Activated naive CD4-positive, alpha-beta T cell treated with anti-CD3 and anti-CD28 coated beads, Interleukin-2, amount 50 U/mL, for 72 hours (primary cell): ENCODE results near the gene HSCB. TPM values are rescaled to one million over a fixed set of nuclear protein-coding genes. Genes with fewer than 3 reads are reported as not detected.
"Not testable (repeated sequence)": the region's sequence is repeated elsewhere in the genome, so short reads cannot be mapped to it uniquely, and the experiment has no call there.

Experiments used
- ATAC-seq, 2 donors: fragments of 150-1000 bp; cut with Tn5 transposase; 2 replicates each; pipeline ENCODE4 v1.10.0; 2021; ENCODE audit warnings: mild to moderate bottlenecking in 2 of 2, moderate library complexity in 2 of 2
- DNase-seq, 2 donors: peaks; one replicate each; pipeline ENCODE4 v3.0.0; 2021 to 2022; ENCODE audit warnings: low spot score in 2 of 2
- H3K27ac Mint-ChIP-seq, 2 donors: one replicate each; pipeline ENCODE4 v1.8.0; 2022; ENCODE audit warnings: mild to moderate bottlenecking in 2 of 2, mixed read lengths in 2 of 2
- H3K36me3 Mint-ChIP-seq, 2 donors: one replicate each; pipeline ENCODE4 v1.8.0; 2022; ENCODE audit warnings: mixed read lengths in 2 of 2
- H3K9me3 Mint-ChIP-seq, 2 donors: one replicate each; pipeline ENCODE4 v1.8.0; 2022; ENCODE audit warnings: mixed read lengths in 2 of 2
- total RNA-seq, 2 donors: library from RNA; stranded (reverse); gene quantifications; one replicate each; pipeline ENCODE4 v1.2.3, GENCODE V29; 2022

Gene HSCB, protein sequence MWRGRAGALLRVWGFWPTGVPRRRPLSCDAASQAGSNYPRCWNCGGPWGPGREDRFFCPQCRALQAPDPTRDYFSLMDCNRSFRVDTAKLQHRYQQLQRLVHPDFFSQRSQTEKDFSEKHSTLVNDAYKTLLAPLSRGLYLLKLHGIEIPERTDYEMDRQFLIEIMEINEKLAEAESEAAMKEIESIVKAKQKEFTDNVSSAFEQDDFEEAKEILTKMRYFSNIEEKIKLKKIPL
- total RNA-seq, result 10 to 100 TPM; 19.6 to 20.4 TPM

DNA sequence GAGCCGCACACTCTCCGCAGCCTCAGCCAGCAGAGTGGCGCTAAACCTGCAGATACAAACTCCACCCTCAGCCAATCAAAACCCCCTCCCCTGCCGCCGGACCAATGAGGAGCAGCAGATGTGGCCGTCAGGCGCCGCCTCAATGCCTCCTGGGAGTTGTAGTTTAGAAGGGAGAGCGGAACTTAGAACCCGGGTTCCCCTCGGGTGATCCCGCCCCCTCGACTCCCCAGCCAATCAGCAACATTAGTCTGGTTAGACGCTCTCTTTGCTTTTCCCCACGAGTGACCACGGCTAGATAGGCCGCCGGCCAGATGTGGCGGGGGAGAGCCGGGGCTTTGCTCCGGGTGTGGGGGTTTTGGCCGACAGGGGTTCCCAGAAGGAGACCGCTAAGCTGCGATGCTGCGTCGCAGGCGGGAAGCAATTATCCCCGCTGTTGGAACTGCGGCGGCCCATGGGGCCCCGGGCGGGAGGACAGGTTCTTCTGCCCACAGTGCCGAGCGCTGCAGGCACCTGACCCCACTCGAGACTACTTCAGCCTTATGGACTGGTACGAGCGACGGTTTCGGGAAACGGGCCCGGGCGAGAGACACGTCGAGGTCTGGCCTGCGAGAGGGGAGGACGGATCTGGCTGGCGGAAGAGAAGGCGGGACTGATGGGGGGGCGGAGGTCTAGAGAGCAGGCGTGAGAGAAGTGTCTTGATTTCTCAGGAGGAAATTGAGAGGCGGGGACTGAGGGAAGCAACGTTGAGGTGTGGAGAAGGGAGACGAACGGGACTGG is at the start of gene HSCB, which contains the start of gene CHEK2:
HSCB (plus strand) TSS at position 255 of the 777 bp plus-strand sequence; CDS start at position 312, 57 bp downstream.
CHEK2 (minus strand) TSS at position 36 of the 777 bp plus-strand sequence. CDS start 7,099 bp downstream, outside the sequence.
- Mint-ChIP-seq H3K27ac (peak within 1 kb of the TSS; percentile 85 to 97), H3K9me3 (no peaks in the 10 kb centered on the region), H3K36me3 (peaks cover 0 to 18% of the 10 kb centered on the region in 2 donors)
- DNase-seq (peak; percentile 94 to 99), ATAC-seq (peak; percentile 92 to 96)

GRCh38 chr22:28693041-28693760 is 48.6 kb upstream of the HSCB start:
- H3K27ac Mint-ChIP-seq, DNase-seq, ATAC-seq, H3K9me3 Mint-ChIP-seq: not testable (repeated sequence)
- peaks cover 16 to 23% of the 10 kb centered on the region in 2 donors for H3K36me3 Mint-ChIP-seq

DNA sequence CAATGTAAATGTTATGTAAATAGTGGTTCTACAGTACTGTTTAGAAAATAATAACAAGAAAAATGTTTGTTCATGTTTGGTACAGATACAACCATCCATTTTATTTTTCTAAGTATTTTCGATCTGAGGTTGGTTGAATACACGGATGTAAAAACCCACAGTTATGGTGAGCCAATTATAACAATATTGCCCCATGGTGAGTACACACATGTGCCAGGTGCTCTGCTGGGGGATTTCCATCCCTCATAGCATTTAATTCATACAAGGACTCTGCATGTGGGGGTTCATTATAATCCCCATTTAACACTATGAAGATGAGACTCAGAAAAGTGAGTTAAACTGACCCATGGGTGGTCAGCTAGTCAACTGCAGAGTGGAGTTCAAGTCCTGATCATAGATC is 38.9 kb upstream of the HSCB start:
- Mint-ChIP-seq H3K36me3 (peaks cover 10 to 19% of the 10 kb centered on the region in 2 donors), H3K9me3 (no peaks in the 10 kb centered on the region), H3K27ac (no peak overlapping the region)
- DNase-seq (no peak), ATAC-seq (no peak)

DNA sequence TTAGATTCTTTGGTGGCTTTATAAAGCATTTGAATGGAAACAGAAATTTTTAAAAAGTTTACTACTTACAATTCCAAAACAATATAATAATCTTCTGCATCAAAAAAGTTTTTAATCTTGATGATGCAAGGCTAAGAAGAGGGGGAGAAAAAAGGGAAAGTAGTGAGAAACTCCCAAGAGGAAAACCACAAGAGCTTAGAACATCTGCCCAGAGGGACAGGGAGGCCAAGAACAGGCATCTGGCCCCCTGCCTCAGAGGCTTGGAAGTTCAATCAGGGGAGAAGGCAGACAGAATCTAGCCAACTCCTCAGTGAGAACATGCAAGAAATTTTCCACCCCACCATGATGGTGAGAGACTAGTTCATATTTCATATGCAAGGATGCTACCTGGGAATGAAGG is 38.4 kb upstream of the HSCB start:
- Mint-ChIP-seq H3K27ac (no peak overlapping the region), H3K9me3 (no peaks in the 10 kb centered on the region), H3K36me3 (peaks cover 13 to 23% of the 10 kb centered on the region in 2 donors)
- no peak for DNase-seq
- no peak for ATAC-seq

GRCh38 chr22:28706845-28707244 is 35.0 kb upstream of the HSCB start:
- no peaks in the 10 kb centered on the region for H3K9me3 Mint-ChIP-seq
- H3K27ac Mint-ChIP-seq, result no peak overlapping the region
- DNase-seq (no peak), ATAC-seq (no peak)
- H3K36me3 Mint-ChIP-seq, result peaks cover 8 to 21% of the 10 kb centered on the region in 2 donors

DNA sequence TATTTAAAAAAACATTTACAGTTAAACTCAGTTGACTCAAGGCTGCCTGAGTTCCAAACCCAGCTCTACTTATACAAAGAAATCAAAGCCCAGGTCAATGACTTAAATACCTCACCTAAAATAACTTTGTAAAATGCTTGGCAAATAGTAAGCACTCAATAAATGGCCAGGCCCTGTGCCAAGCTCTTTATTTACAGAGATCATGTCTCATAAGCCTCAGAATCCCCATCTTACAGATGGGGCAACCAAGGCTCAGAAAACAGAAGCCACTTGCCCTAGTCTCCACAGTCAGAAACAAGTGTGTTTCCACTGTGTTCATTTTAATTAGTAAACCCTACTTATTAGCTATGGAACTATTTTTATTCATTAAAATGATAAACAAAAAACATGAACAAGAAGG is 31.7 kb upstream of the HSCB start:
- ATAC-seq (no peak), DNase-seq (no peak)
- Mint-ChIP-seq H3K9me3 (no peaks in the 10 kb centered on the region), H3K36me3 (peaks cover 5 to 36% of the 10 kb centered on the region in 2 donors), H3K27ac (no peak overlapping the region)

- ATAC-seq (no peak), DNase-seq (no peak)
- no peak overlapping the region for H3K27ac Mint-ChIP-seq
- H3K9me3 Mint-ChIP-seq, result no peaks in the 10 kb centered on the region
- peaks cover 5 to 36% of the 10 kb centered on the region in 2 donors for H3K36me3 Mint-ChIP-seq
Observed at GRCh38 chr22:28710576-28711191, 31.2 kb upstream of the HSCB start.

- peaks cover 5 to 36% of the 10 kb centered on the region in 2 donors for H3K36me3 Mint-ChIP-seq
Observed at GRCh38 chr22:28711341-28711740, 30.5 kb upstream of the HSCB start.

DNA sequence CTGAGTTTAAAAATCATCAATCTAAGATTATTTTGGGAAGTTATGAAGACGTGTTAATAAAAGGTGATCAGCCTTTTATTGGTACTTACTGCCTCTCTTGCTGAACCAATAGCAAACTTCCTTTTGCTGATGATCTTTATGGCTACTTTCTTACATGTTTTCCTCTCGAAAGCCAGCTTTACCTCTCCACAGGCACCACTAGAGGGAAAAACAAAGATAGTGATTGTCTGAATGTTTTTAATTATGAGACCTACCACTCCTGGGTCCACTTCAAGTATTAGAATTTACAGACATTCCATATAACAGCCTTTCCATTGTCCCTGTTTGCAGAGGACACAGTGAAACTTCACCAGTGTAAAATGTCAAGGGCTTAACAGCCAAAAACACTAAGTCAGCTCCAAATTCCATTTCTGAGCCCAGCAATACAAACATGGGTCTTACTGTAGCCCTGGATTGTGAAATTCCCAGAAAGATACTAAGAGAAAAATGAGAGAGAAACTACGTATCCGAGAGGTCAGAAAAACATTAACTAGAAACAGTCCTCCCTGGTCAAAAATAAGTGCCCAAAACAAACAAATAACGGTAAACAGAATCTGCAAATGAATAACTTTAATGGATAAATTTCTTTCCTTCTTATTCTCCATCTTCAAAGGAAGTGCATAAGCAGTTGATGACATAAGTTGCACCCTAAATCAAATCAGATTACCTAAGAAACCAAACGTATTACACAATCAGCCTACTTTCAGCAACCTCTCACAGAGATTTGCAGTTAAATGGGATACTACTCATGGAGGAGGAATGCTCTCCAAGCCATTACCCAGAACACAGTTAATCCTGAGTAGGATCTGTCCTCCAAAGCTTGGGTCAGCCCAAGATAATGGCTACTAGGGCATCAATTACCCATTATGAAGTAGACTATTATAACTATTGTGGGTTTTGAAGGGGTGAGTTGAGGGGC is 29.7 kb upstream of the HSCB start:
- no peak for ATAC-seq
- Mint-ChIP-seq H3K27ac (no peak overlapping the region), H3K36me3 (peaks cover 5 to 32% of the 10 kb centered on the region in 2 donors), H3K9me3 (no peaks in the 10 kb centered on the region)
- no peak for DNase-seq

More at GRCh38 chr22:28711341-28711740, 30.5 kb upstream of the HSCB start:
- DNase-seq (no peak), ATAC-seq (no peak)
- no peaks in the 10 kb centered on the region for H3K9me3 Mint-ChIP-seq
- no peak overlapping the region for H3K27ac Mint-ChIP-seq

DNA sequence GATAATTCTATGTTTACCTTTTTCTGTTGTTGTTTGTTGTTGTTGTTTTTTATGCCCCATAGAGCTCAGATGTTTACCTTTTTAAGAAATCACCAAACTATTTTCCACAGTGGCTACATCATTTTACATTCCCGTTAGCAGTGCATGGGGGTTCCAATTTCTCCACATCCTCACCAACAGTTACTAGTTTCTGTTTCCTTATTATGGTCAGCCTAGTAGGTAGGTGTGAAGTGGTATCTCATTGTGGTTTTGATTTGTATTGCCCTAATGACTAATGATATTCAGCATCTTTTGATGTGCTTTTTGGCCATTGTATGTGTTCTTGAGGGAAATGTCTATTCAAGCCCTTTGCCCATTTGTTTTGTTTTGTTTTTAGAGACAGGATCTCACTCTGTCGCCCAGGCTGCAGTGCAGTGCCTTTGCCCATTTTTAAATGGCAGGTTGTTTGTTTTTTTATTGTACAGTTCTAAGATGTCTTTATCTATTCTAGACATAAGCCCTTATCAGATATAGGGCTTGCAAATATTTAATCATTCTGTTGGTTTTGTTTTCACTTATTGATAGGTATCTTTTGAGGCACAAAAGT is 27.7 kb upstream of the HSCB start:
- DNase-seq (no peak), ATAC-seq (peak; percentile 64 to 87)
- Mint-ChIP-seq H3K36me3 (peaks cover 0 to 22% of the 10 kb centered on the region in 2 donors), H3K9me3 (no peaks in the 10 kb centered on the region), H3K27ac (no peak overlapping the region)

DNA sequence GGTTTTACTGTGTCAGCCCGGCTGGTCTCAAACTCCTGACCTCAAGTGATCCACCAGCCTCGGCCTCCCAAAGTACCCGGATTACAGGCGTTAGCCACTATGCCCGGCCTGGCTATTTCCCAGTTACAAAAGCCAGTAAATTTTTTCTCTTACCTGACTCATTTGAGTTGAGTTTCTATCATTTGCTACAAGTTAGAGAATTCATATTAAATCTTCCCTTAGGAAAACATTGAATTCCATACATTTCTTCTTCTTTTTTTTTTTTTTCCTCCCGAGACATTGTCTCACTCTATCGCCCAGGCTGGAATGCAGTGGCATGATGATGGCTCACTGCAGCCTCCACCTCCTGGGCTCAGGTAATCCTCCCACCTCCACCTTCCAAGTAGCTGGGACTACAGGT is 26.2 kb upstream of the HSCB start:
- no peaks in the 10 kb centered on the region for H3K9me3 Mint-ChIP-seq
- ATAC-seq (no peak), DNase-seq (no peak)
- no peak overlapping the region for H3K27ac Mint-ChIP-seq
- H3K36me3 Mint-ChIP-seq, result peaks cover 0 to 21% of the 10 kb centered on the region in 2 donors

DNA sequence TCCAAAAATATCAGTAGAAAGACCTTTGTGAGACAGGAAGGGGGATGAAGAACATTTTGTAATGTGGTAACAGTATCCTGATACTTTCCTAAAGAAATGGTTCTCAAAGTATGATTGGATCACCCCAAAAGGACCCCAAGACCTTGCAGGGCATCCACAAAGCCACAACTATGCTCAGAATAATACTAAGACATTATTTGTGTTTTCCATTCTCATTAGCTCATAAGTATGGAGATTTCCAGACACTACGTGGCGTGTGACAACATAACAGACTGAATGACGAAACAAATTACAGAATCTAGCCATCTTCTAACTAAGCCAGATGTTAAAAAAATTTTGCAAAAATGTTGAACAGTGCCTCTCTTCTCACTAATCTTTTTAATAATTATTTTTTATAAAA is 25.2 kb upstream of the HSCB start:
- H3K27ac Mint-ChIP-seq, result no peak overlapping the region
- ATAC-seq, result no peak
- no peaks in the 10 kb centered on the region for H3K9me3 Mint-ChIP-seq
- no peak for DNase-seq
- peaks cover 0 to 21% of the 10 kb centered on the region in 2 donors for H3K36me3 Mint-ChIP-seq

GRCh38 chr22:28718044-28718443 is 23.8 kb upstream of the HSCB start:
- DNase-seq, result no peak
- H3K9me3 Mint-ChIP-seq, result no peaks in the 10 kb centered on the region
- peaks cover 0 to 21% of the 10 kb centered on the region in 2 donors for H3K36me3 Mint-ChIP-seq
- H3K27ac Mint-ChIP-seq, result no peak overlapping the region
- no peak for ATAC-seq

DNA sequence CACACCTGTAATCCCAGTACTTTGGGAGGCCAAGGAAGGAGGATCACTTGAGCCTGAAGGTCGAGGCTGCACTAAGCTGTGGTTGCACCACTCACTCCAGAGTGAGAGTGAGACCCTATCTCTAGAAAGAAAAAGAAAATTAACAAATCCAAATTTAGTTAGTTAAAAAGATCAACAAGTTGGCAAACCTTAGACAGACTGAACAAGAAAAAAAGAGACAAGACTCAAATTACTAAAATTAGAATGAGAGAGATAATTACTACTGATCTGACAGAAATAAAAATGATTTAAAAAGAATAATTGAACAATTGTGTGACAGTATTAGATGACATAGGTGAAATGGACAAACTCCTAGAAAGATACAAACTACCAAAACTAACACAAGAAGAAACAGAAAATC is 13.8 kb upstream of the HSCB start:
- ATAC-seq (no peak), DNase-seq (no peak)
- Mint-ChIP-seq H3K27ac (no peak overlapping the region), H3K9me3 (no peaks in the 10 kb centered on the region), H3K36me3 (peaks cover 1 to 17% of the 10 kb centered on the region in 2 donors)

DNA sequence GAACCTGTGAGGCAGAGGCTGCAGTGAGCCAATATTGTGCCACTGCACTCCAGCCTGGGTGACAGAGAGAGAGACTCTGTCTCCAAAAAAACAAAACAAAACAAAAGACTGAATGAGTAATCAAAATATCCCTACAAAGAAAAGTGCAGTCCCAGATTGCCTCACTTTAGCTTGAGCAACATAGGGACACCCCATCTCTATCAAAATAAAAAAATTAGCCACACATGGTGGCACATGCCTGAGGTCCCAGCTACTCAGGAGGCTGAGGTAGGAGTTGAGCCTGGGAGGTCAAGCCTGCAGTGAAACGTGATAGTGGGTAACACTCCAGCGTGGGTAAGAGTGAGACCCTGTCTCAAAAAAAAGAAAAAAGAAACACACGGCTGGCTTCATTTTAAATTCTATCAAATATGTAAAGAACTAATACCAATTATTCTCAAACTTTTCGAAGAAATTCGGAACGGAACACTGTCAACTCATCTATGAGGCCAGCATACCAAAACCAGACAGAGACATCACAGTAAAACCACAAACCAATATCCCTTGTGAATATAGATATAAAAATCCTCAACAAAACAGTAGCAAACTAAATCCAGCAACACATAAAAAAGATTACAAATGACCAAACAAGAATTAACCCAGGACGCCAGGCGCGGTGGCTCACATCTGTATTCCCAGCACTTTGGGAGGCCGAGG is 13.1 kb upstream of the HSCB start:
- ATAC-seq (no peak), DNase-seq (no peak)
- Mint-ChIP-seq H3K36me3 (peaks cover 5 to 14% of the 10 kb centered on the region in 2 donors), H3K27ac (no peak overlapping the region), H3K9me3 (no peaks in the 10 kb centered on the region)
